GM12878 (cell line): ENCODE results near the gene BANP. TPM values are rescaled to one million over a fixed set of nuclear protein-coding genes. Genes with fewer than 3 reads are reported as not detected.

ENCODE experiments used
- ATAC-seq: fragments of 200-7000 bp; cut with Tn5 transposase; 3 replicates; pipeline ENCODE4 v1.9.1; 2020; ENCODE audit warnings: mild to moderate bottlenecking, moderate library complexity
- BruUV-seq: library from RNA; stranded (reverse); fragments of 400-500 nt; replicated peaks from 2 replicates; lab custom pipeline; 2021; lab: Mats Ljungman, UMichigan
- CTCF ChIA-PET: fragments of 300-600 bp; sonication (Branson Sonifier 250); formaldehyde crosslinking; extraction: SDS; loops from one replicate; lab custom pipeline; 2021; ENCODE audit warnings: inconsistent platforms; lab: Yijun Ruan, JAX
- POLR2A ChIA-PET: fragments of 350-600 bp; formaldehyde crosslinking; extraction: SDS; loops from one replicate; lab custom pipeline; 2021; ENCODE audit warnings: inconsistent platforms; lab: Charles Lee
- RAD21 ChIA-PET: fragments of 300-600 bp; sonication (Branson Sonifier 250); formaldehyde crosslinking; loops from one replicate; lab custom pipeline; 2023; ENCODE audit warnings: antibody characterized with exemption; ENCODE audit not compliant: unreplicated experiment; lab: Charles Lee
- SMC1A ChIA-PET: fragments of 300-600 bp; sonication (Branson Sonifier 250); formaldehyde crosslinking; loops from one replicate; lab custom pipeline; 2023; ENCODE audit not compliant: unreplicated experiment, uncharacterized antibody; lab: Charles Lee
- DNase-seq: peaks from one replicate; pipeline ENCODE4 v3.0.0-alpha.2; 2011; ENCODE audit warnings: low read depth, low spot score
- FAIRE-seq: peaks from 3 replicates; lab custom pipeline; 2011; peaks lifted over from hg19 to GRCh38; lab: Jason Lieb, UNC
- H2AFZ ChIP-seq: 2 replicates; pipeline ENCODE4 v1.6.0; 2011; ENCODE audit warnings: low read depth, low read length, control low read depth; ENCODE audit not compliant: control insufficient read depth
- H3K27ac ChIP-seq: 2 replicates; pipeline ENCODE4 v1.5.1; 2011; ENCODE audit warnings: control low read depth; ENCODE audit not compliant: control insufficient read depth, insufficient read depth
- H3K27me3 ChIP-seq, 2 experiments: replicated peaks in 1 of 2; 2 replicates each; pipeline versions ENCODE4 v1.6.0 to v1.6.1; 2011; ENCODE audit warnings: low read length in 1 of 2; ENCODE audit not compliant: control insufficient read depth in 2 of 2, insufficient read depth in 2 of 2
- H3K36me3 ChIP-seq, 2 experiments: 2 replicates each; pipeline ENCODE4 v1.5.1; 2011; ENCODE audit warnings: low read length in 1 of 2; ENCODE audit not compliant: control insufficient read depth in 2 of 2, insufficient read depth in 2 of 2
- H3K4me1 ChIP-seq: 2 replicates; pipeline ENCODE4 v1.6.1; 2011; ENCODE audit warnings: mild to moderate bottlenecking, low read length, moderate library complexity, mixed read lengths; ENCODE audit not compliant: control insufficient read depth, insufficient read depth
- H3K4me2 ChIP-seq: 2 replicates; pipeline ENCODE4 v1.6.0; 2011; ENCODE audit warnings: control low read depth; ENCODE audit not compliant: control insufficient read depth, insufficient read depth
- H3K4me3 ChIP-seq: fragments of 200-600 bp; sonication (generic); 2 replicates; pipeline ENCODE4 v1.5.1; 2016
- H3K79me2 ChIP-seq: 2 replicates; pipeline ENCODE4 v1.6.0; 2011; ENCODE audit warnings: low read length; ENCODE audit not compliant: control insufficient read depth, insufficient read depth
- H3K9ac ChIP-seq: 2 replicates; pipeline ENCODE4 v1.8.0; 2011; ENCODE audit warnings: low read length, control low read depth, mixed read lengths; ENCODE audit not compliant: control insufficient read depth, insufficient read depth
- H3K9me3 ChIP-seq: replicated peaks from 3 replicates; pipeline ENCODE4 v1.5.1; 2011; ENCODE audit warnings: mild to moderate bottlenecking, low read length; ENCODE audit not compliant: control insufficient read depth, insufficient read depth
- H4K20me1 ChIP-seq: 2 replicates; pipeline ENCODE4 v1.6.0; 2011; ENCODE audit not compliant: control insufficient read depth, insufficient read depth
- KDM1A ChIP-seq: fragments of 200-600 bp; sonication (generic); IDR thresholded peaks from 2 replicates; pipeline ENCODE4 v1.6.1; 2016; ENCODE audit warnings: borderline replicate concordance
- SMAD5 ChIP-seq: IDR thresholded peaks from 2 replicates; pipeline ENCODE4 v1.6.1; 2016; ENCODE audit warnings: antibody characterized with exemption, low read depth
- SUPT20H ChIP-seq: IDR thresholded peaks from 2 replicates; pipeline ENCODE4 v1.6.1; 2011; ENCODE audit warnings: low read depth, mild to moderate bottlenecking, low read length, moderate library complexity, borderline replicate concordance; ENCODE audit not compliant: control insufficient read depth
- WGBS: methylation state at CpG from one replicate; pipeline ENCODE4 v1.1.6; 2016; ENCODE audit warnings: low lambda C conversion rate; ENCODE audit not compliant: insufficient replicate concordance, insufficient coverage; ENCODE audit errors: missing lambda C conversion rate; 5-methylcytosine and 5-hydroxymethylcytosine counted together
- in situ Hi-C: fragments of 300-500 bp; cut with MboI; formaldehyde crosslinking; loops from 9 replicates; pipeline ENCODE4 v1.14.3; 2018; ENCODE audit warnings: mixed read lengths
- intact Hi-C: fragments of 100-400 bp; cut with micrococcal nuclease; formaldehyde crosslinking; loops from one replicate; pipeline ENCODE4 v1.14.2; 2022; ENCODE audit not compliant: unreplicated experiment
- polyA plus RNA-seq, 11 experiments: library from polyadenylated mRNA; depleted of rRNA in 4 of 11; unstranded in 6 of 11; stranded (reverse) in 5 of 11; fragments of >200 nt; fragmentation: Nextera tagmentation in 4 of 11; fragmentation: Illumina TruSeq in 1 of 11; extraction: Ambion mirVana in 4 of 11; extraction: Trizol in 1 of 11; gene quantifications; 1 replicate in 1 of 11; 2 replicates in 10 of 11; pipeline versions ENCODE4 v1.2.1 to v1.2.3, GENCODE V29; 2011 to 2016; ENCODE audit warnings: inconsistent platforms in 2 of 11, missing spikeins in 2 of 11, low read depth in 1 of 11
- total RNA-seq, 4 experiments: library from RNA; depleted of rRNA in 3 of 4; stranded (reverse); fragments of >200 nt in 3 of 4; fragmentation: Illumina TruSeq in 1 of 4; extraction: Trizol in 1 of 4; gene quantifications; 2 replicates each; pipeline versions ENCODE4 v1.2.1 to v1.2.3, GENCODE V29; 2013 to 2021

BANP gene
- total and polyA plus RNA-seq, 10 of the 15 experiments (the other 5 are each of a cell fraction or from before 2014, with no cell fraction given) = 3.9 to 21.9 (median 12.2) TPM

GRCh38 chr16:88049561-88050545, 98.6 kb downstream of the BANP start:
- ChIA-PET RAD21 (no interaction called here), SMC1A (no interaction called here), POLR2A (no interaction called here), CTCF (interaction anchor here (0.6 kb wide), 1 partner anchor 24 kb away, joined by 3 read pairs; no protein-coding TSS in a partner anchor)
- no peaks in the 10 kb centered on the region; the same call in 2 of the 3 replicates for H3K9me3 ChIP-seq
- BruUV-seq = no TSS peak
- H3K36me3 ChIP-seq = peaks cover 2 to 6% of the 10 kb centered on the region in 2 experiments; a peak in 3 of 4 replicates
- DNase-seq (no peak), ATAC-seq (no peak), FAIRE-seq (no peak)
- in situ Hi-C loops = no loop called here
- H3K4me2 ChIP-seq = no peak overlapping the region
- no peak overlapping the region for H3K27ac ChIP-seq
- H3K79me2 ChIP-seq = no peaks in the 10 kb centered on the region
- H2AFZ ChIP-seq = no peak overlapping the region
- no peaks in the 10 kb centered on the region for H3K27me3 ChIP-seq
- H3K9ac ChIP-seq = no peak overlapping the region
- intact Hi-C loops = loop anchor here (10.0 kb wide), 1 partner anchor 95 kb away; the partner anchor contains the start of gene BANP
- H3K4me1 ChIP-seq = peaks cover 23% of the 10 kb centered on the region
- no peaks in the 10 kb centered on the region for H4K20me1 ChIP-seq
- H3K4me3 ChIP-seq = no peak overlapping the region
- TF ChIP-seq SUPT20H = no peak
- TF ChIP-seq KDM1A = no peak
- WGBS = 93% methylated on average over 25 of the region's 25 CpGs

GRCh38 chr16:88050952-88051660, 99.9 kb downstream of the BANP start:
- no TSS peak for BruUV-seq
- Histone ChIP-seq H3K9me3 (no peaks in the 10 kb centered on the region; the same call in 2 of the 3 replicates), H3K27me3 (no peaks in the 10 kb centered on the region), H3K4me1 (peaks cover 12% of the 10 kb centered on the region; the same call in 1 of the 2 replicates), H3K4me3 (no peak overlapping the region), H3K27ac (no peak overlapping the region), H3K9ac (no peak overlapping the region), H3K79me2 (no peaks in the 10 kb centered on the region), H4K20me1 (no peaks in the 10 kb centered on the region), H2AFZ (no peak overlapping the region), H3K36me3 (peaks cover 2 to 6% of the 10 kb centered on the region in 2 experiments; a peak in 3 of 4 replicates), H3K4me2 (no peak overlapping the region)
- in situ Hi-C loops = no loop called here
- RAD21 ChIA-PET = no interaction called here
- FAIRE-seq (no peak), DNase-seq (no peak), ATAC-seq (no peak)
- intact Hi-C loops = no loop called here
- WGBS = 100% methylated on average over 22 of the region's 22 CpGs
- POLR2A ChIA-PET = no interaction called here
- no peak for TF ChIP-seq SMAD5
- SMC1A ChIA-PET = no interaction called here
- CTCF ChIA-PET = no interaction called here
